ENCODE data around the gene SIGLEC14.

GRCh38 chr19:51676566-51677083 lies 30.0 kb upstream of the SIGLEC14 start:
- TF ChIP-seq CTCF (IDR thresholded peaks at IDR 0.05) (no peak), REST (IDR thresholded peaks at IDR 0.05; ENCODE audit: insufficient read depth in 1 of 2, low read depth in 2 of 2, low read length in 1 of 2) (no peak), POLR2AphosphoS5 (IDR thresholded peaks at IDR 0.05; ENCODE audit: low read depth, low read length) (no peak), SIN3A (IDR thresholded peaks at IDR 0.05; ENCODE audit: borderline replicate concordance, insufficient read depth, low read depth, low read length) (no peak)
